ENCODE measurements around the gene ATP1B1.

ATP1B1 gene

GRCh38 chr1:169094897-169095569 lies 11.5 kb upstream of the ATP1B1 start:
- DNase-seq (ENCODE audit: low spot score), result no peak

- DNase-seq (ENCODE audit: low spot score), result no peak
Observed at GRCh38 chr1:169098380-169098779, 8.1 kb upstream of the ATP1B1 start.

DNA sequence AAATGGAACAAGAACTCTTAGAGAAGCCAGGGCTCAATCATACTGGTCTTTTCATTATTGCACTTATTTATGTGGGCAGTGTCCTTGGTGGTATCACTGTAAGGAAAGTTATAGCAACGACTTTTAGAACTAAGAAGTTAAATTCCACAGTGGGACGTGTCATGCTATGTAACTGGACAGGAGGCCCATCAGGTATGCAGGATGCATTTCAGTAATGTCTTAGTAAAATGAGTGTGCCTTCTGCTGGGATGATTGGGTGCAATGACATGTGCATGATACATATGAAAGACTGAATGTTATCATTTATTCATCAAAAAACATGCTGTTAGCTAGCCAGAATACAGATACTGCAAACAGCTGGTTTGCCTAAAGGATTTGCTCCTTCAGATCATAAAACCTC lies 6.9 kb upstream of the ATP1B1 start:
- no peak for DNase-seq (ENCODE audit: low spot score)

- DNase-seq (ENCODE audit: low spot score), result peak; percentile 53
Observed at GRCh38 chr1:169100208-169100607, 6.3 kb upstream of the ATP1B1 start.

GRCh38 chr1:169100651-169101088 lies 5.8 kb upstream of the ATP1B1 start:
- DNase-seq (ENCODE audit: low spot score), result no peak

GRCh38 chr1:169102567-169102966 lies 3.9 kb upstream of the ATP1B1 start:
- DNase-seq (ENCODE audit: low spot score), result peak; percentile 74

GRCh38 chr1:169103002-169103401 lies 3.5 kb upstream of the ATP1B1 start:
- no peak for DNase-seq (ENCODE audit: low spot score)

- peak; percentile 18 for DNase-seq (ENCODE audit: low spot score)
Observed at GRCh38 chr1:169103480-169103893, 3.0 kb upstream of the ATP1B1 start.

- no peak for DNase-seq (ENCODE audit: low spot score)
Observed at GRCh38 chr1:169105087-169105433, 1.4 kb upstream of the ATP1B1 start.

DNA sequence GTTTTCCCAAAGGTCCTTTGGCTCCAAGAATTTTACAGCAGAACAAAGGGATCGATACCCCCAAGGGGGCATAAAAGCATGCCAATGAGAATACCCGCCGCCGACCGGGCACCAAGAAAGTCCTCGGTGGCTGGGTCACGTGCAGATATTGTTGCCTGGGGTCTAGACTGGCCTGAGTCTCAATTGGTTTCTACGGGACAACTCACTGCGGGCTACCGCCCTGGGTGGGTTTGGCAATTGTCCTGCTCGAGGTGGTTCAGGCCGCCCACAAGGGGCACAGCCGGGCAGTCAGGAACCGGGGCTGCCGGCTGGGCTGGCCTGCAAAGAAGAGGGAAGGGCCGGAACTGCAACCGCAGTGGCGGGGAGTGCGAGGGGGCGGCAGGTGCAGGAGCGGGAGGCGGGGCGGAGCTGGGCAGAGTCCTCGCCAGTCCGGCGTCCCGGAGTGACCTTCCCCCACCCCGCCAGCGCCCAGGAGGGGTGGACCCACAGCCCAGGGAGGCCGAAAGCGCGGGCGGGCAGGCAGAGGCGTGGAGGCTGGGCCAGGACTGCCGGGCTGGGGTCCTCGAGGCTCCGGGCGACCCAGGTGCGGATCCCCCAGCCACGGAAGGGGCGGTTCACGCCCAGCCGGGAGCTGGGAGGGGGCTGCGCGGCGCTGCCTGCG lies 926 bp upstream of the ATP1B1 start:
- peak; percentile 91 for DNase-seq (ENCODE audit: low spot score)

DNA sequence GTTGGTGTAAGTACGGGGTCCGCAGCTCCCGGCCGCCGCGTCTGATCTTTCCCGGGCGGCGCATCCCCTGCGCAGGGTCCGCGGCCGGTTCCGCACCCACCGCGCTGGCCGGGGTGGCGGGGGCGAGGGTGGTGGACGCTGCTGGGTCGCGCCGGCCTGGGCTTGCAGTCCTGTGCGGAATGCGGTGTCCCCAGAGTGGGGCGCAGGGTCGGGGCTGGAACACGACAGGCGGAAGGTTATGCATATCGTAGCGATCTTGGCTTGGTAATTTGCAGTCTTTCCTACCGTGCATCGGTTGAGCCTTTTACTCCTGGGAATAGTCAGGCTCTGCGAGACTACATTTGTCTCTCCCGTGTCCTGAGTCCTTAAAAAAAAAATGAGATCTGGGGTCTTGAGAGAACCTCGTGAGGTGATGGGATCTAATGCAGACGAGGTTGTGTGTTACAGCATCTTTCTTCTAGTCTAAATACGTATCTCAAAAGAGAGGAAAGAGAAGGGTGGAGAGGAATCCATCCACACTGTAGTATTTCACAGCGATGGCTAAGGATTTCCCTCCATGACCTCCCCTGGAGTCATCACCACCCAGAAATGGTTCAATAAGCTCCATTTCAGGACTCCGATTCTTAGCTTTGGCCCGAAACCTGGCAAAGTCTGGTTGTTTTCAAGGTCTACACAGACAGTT lies 572 bp downstream of the ATP1B1 start:
- peak; percentile 25 for DNase-seq (ENCODE audit: low spot score)

- no peak for DNase-seq (ENCODE audit: low spot score)
Observed at GRCh38 chr1:169107603-169108208, 1.2 kb downstream of the ATP1B1 start.

GRCh38 chr1:169108223-169108622 lies 1.7 kb downstream of the ATP1B1 start:
- DNase-seq (ENCODE audit: low spot score), result no peak

- DNase-seq (ENCODE audit: low spot score), result no peak
Observed at GRCh38 chr1:169108863-169109560, 2.5 kb downstream of the ATP1B1 start.

DNA sequence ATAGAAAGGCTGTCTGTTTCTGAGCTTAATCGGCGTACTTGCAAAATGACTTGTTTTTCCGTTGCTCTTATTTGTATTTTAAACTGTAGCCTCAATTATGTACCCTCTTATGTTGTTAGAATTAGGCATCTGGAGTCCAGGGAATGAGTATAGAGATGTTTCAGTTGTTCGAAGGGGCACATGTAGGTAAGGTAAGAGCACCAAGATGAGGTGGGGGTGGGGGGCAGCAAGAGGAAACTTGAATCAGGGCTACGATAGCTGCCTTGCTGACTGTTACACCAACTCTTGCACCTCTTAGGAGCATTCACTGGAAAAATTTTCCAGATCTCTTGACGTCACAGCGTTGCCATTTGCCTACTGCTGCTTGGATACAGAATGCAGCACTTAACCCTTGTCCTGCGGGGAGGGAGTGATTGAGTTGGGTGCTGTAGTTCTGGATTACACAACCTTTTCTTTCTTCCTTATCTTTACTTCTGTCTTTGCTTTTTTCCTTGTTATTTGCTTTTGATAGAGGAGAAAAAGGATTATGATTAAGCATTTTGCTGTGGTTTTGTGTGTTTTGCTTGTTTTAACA lies 3.2 kb downstream of the ATP1B1 start:
- no peak for DNase-seq (ENCODE audit: low spot score)

DNA sequence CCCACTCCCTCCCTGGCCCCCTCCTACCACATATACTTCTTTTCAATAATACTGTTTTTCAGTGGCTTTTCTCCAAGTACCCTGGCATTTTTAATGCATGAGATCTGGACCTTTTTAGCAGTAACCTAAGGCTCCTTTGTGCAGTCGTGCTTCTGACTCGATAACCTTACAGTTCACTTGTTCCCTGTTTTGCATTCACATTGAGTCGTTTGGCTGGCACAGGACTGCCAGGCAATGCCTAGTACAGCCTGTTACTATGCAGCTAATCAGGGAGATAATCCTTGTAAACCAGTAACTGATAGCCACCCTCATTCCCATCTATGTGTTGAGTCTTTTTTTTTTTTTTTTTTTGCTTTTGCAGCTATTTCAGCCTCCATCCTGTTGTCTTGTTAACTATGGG lies 3.7 kb downstream of the ATP1B1 start:
- DNase-seq (ENCODE audit: low spot score), result no peak

DNA sequence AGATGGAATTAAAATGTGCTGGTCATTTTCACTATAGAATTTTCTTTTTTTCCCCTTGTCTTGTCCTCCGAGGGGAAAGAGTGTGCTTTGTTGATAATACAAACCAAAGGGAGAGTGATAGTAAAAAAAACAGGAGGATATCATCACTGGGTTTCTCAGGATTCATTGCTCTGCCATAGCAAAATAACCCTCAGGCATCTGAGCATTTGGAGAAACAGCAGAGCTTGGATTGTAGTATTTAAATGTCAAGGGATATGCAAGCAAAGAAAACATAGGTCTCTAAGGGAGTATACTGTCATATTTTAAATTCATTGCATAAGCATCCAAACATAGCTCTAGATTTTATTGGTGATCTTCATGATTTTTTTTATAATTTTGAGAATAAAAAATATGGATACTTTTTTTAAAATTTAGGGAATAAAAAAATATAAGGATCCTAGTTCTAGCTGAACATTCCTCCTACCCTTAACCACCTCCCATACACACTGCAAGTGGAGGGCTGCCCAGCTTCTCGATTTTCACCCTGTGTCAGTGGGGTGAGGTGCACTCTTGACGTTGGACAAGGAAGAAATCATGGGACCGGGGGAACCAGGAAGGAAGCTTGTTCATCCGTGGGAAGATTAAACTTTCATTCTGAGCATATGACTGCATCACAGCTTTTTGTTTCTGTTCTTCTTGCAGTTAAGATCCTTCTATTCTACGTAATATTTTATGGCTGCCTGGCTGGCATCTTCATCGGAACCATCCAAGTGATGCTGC lies 4.4 kb downstream of the ATP1B1 start:
- no peak for DNase-seq (ENCODE audit: low spot score)

- no peak for DNase-seq (ENCODE audit: low spot score)
Observed at GRCh38 chr1:169111472-169111871, 5.0 kb downstream of the ATP1B1 start.

DNA sequence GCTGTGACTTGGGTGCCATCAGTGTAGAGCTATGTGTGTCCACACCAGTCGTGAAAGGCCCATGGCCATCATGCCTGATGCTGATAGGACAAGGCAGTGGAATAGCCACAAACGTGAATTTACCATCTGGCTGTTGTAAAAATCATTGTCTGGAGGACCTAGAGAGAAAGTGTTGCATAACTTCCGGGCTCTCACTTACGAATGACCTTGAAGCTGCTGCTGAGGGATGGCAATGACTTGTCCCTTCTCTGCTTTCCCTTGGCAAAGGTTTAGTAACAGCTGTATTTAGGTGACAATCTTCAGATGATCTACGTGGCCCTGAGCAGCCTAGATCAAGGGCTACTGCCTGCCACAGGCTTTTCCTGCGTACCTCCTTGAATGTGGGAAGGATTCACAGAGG lies 5.8 kb downstream of the ATP1B1 start:
- DNase-seq (ENCODE audit: low spot score), result no peak

GRCh38 chr1:169113613-169114119 lies 7.2 kb downstream of the ATP1B1 start:
- peak; percentile 65 for DNase-seq (ENCODE audit: low spot score)

Data from SW480 (cell line).